GM10847 (cell line): ENCODE data around the gene SBSN.

ENCODE experiments used
- POLR2A ChIP-seq: IDR thresholded peaks from 2 replicates; pipeline ENCODE4 v1.6.1; 2011; ENCODE audit not compliant: insufficient read length; ENCODE audit errors: extremely low read depth

SBSN gene, protein sequence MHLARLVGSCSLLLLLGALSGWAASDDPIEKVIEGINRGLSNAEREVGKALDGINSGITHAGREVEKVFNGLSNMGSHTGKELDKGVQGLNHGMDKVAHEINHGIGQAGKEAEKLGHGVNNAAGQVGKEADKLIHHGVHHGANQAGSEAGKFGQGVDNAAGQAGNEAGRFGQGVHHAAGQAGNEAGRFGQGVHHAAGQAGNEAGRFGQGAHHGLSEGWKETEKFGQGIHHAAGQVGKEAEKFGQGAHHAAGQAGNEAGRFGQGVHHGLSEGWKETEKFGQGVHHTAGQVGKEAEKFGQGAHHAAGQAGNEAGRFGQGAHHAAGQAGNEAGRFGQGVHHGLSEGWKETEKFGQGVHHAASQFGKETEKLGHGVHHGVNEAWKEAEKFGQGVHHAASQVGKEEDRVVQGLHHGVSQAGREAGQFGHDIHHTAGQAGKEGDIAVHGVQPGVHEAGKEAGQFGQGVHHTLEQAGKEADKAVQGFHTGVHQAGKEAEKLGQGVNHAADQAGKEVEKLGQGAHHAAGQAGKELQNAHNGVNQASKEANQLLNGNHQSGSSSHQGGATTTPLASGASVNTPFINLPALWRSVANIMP

DNA sequence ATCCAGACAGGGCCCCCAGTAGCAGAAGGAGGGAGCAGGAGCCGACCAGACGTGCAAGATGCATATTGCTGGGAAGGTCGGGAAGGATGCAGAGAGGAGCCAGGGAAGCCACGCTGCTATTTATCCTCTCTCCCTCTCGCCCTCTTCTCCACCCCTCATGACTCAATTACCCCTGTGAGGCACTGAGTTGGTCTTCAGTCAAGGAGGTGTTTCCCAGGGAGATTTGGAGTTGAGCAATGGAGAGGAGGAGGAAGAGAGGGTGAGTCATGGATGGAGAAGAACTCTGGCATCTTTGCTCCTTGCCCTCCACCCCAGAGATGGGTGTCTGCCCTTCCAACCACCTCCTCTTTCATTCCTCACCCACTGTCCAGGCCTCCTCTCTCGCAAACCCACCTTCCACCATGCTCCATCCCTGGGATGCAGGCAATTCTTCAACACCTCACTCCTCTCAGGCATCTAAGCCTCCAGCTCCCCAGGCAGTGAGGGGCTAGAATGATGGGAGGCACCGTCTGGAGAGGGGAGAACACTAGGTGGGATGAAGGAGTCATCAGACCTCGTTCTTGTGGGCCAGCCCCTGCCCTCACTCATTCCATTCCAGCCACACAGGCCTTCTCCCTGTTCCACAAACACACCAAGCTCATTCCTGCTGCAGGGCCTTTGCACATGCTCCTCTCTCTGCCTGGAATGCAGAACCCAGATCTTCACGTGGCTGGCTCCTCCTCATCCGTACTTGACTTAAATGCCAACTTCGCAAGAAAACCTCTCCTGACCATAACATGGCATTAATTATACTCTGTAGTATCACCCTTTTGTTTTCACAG, at the start of gene SBSN:
Gene SBSN, minus strand, starts transcription at position 94 of the 821 bp plus-strand sequence. Its CDS starts 30 bp downstream, at position 64.
- TF ChIP-seq POLR2A, result no peak

DNA sequence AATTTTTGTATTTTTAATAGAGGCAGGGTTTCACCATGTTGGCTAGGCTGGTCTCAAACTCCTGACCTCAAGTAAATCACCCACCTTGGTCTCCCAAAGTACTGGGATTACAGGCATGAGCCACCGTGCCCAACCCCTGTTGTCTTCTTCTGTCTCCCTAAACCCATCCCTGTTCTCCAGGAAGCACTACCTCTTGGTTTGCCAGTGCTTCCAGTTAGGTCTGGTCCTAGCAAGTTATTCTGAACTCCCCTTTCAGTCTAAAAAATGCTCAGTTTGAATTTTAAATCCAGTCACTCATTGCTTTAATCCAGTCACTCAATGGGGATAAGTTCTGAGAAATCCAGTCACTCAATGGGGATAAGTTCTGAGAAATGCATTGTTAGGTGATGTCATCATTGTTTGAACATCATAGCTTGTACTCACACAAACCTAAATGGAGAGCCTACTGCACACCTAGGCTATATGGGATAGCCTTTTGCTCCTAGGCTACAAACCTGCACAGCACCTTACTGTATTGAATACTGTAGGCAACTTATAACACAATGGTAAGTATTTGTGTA, 43.4 kb upstream of the SBSN start:
- no peak for TF ChIP-seq POLR2A

DNA sequence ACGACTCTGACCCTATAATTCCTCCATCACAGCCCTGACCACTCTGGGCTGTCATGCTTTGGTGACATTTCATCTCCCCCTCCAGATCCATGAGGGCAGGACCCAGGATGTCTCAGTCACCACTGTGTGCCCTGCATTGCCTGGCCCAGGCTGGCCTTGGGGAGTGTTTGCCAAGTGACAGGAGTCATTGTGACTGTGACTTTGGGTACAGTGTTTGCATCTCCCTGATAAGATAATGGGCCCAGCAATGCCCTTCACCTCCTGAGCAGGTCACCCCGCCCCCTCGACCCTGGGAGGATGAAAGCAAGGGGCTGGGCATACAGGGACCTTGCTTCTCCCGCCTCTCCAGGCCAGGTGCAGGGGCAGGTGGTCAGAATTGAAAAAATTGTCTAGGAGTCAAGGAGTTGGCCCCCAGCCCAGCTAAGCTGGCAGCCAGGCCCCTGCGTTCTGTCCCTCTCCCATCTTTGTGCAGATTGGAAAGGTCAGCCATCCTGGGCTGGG, 41.2 kb upstream of the SBSN start:
- no peak for TF ChIP-seq POLR2A

DNA sequence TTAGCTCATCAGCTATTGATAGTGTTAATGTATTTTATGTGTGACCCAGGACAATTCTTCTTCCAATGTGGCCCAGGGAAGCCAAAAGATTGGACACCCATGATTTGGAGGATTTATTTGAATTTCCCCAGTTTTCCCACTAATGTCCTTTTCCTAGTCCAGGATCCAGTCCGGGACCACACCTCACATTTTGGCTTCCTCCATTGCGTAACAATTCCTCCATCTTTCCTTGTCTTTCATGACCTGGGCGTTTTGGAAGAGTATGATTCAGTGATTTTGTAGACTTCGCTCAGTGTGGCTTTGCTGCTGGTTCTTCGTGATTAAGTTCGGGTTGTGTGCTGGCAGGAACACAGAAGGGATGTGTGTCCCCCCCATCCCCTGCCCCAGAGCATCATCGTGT, 38.6 kb upstream of the SBSN start:
- TF ChIP-seq POLR2A, result no peak

DNA sequence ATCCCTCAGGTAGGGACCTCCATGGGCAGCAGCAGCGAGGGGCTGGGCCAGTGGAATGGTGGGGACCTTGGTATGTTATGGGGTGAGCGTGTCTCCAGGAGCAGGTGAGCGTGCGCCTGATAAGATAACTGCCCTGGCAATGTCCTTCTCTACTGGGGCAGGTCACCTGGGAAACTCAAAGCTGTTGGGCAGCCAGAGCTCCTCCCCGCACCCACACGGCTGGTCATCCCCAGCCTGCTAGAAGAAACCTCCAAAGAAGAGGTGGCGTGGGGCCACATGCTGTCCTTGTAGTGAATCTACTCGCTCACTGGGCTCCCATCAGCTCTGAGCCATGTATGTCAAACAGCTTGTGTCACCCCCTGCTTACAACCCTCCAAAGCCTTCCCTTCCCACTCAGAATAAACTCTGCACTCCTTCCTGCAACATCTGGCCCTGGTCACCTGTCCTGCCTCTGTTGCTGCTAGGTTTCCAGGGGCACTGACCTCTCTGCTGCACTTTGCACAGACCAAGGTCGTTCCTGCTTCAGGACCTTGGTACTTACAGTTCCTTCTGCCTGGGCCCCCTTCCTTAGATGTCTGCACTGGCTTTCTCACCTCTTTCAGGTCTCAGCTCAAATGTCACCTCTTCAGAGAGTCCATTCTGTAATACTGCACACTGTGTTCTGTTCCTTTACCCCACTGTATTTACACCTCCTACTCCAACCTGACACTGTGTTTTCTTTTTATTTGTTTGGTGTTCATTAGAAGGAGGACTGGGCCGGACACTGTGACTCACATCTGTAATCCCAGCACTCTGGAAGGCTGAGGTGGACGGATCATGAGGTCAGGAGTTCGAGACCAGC, 37.1 kb upstream of the SBSN start:
- TF ChIP-seq POLR2A, result no peak

DNA sequence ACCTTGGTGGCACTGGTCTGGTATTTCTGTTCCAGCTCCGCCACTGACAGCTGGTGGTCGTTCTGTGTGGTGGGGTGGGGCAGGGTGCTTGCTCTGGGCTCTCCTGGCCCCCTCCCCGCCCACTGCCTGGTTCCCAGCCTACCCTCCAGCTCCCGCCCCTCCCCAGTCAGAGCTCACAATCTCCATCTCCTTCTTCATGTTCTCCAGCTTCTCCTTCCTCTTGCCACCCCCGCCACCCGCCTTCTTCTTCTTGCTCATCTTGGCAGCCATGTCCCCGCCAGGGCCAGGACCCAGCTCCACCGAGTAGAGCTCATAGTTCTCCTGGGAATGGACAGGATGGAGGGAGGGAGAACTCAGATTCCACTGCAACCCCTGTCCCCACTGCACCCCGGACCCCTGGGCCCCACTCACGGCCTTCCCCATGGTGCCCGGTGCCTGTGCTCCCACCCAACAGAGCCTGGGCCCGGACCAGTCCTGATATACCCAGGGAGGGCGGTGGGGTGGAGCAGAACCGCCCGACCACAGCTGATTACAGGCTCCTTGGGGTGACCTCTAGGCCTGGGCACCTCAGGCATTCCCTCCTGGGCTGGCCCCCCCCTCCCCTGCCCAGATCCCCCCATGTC, 35.2 kb upstream of the SBSN start, which contains the start of gene ATP4A:
Gene ATP4A, minus strand, starts transcription at position 452 of the 623 bp plus-strand sequence. Its CDS starts 29 bp downstream, at position 423.
- TF ChIP-seq POLR2A, result no peak

DNA sequence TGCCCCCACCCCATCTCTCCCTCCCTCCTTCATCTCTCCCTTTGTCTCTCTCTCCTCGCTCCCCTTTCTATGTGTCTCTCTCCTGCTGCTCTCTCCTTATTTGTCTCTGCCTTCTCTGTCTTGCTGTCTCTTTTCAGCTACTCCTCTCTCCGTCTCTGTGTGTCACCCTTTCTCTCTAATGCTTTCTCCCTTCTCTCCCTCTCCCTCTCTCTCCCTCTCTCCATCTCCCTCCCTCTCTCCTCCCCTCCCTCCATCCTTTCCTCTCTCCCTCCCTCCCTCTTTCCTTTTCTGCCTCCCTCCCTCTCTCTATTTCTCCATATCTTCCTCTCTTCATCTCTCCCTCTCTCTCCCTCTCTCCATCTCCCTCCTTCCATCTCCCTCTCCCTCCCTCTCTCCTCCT, 34.7 kb upstream of the SBSN start:
- no peak for TF ChIP-seq POLR2A

DNA sequence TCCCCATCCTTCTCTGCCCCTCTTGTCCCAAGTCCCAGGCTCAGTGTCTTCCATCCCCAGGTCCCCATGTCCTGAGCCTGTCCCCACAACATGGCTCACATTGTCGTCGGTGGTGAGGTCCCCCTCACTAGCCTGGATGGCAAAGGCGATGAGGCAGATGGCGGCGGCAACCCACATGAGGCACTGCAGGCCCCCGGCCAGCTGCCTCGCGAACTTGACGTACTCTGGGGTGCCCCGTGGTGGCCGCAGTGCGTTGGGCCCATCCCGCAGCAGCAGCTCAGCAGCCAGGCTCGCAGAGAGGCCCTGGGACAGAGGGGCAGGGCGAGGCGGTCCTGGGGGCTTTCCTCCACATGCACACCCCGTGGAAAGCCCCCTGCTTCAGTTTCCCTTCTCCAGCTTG, 34.2 kb upstream of the SBSN start:
- TF ChIP-seq POLR2A, result no peak

DNA sequence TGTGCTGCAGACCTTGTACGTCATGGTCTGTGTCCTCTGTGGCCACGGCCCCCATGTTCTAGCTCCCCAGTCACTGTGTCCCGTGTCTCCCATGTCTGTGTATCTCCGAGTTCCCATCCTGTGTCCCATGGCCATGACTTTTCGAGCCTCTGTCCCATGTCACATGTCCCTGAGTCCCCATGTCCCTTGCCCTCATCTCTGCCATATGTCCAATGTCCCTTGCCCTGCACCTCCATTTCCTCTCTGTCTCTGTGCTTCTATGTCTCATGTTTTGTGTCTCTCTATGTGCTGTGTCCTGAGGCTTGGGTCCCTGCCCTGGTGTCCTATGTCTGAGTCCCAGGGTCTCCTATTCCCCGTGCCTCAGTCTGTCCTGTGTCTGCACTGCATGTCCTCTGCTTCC, 33.3 kb upstream of the SBSN start:
- TF ChIP-seq POLR2A, result no peak

DNA sequence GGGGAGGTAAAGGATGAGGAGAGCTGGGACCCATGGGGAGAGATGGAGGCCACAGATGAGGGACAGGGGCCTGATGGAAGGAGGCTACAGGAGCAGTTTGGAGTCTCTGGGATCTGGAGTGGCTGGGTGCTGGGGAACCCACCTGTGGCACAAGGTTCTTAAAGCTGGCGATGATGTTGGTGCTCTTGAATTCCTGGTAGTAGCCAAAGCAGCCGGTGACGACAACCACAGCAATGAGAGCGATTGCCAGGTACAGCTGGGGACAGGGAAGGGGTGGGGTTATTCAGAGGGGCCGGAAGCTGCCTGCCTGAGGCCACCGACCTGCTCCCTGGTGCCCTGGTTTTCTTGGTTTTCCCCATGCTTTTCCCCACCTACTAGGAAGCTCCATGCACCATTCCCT, 32.6 kb upstream of the SBSN start:
- TF ChIP-seq POLR2A, result no peak

DNA sequence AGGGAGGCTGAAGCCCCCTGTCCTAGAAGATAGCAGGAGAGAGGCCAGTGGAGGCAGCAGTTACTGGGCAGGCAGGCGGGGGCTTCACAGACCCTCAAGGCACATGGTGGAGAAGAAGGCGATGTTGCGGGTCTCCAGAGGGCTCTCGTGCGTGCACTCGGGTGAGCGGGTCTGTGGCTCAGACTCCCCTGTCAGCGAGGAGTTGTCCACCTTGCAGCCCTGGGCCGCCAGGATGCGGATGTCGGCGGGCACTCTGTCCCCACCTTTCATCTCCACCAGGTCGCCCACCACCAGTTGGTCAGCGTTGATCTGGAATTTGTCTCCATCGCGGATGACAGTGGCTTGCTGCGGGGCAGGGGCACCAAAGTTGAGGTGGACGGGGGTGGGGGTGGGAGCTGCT, 32.2 kb upstream of the SBSN start:
- no peak for TF ChIP-seq POLR2A

DNA sequence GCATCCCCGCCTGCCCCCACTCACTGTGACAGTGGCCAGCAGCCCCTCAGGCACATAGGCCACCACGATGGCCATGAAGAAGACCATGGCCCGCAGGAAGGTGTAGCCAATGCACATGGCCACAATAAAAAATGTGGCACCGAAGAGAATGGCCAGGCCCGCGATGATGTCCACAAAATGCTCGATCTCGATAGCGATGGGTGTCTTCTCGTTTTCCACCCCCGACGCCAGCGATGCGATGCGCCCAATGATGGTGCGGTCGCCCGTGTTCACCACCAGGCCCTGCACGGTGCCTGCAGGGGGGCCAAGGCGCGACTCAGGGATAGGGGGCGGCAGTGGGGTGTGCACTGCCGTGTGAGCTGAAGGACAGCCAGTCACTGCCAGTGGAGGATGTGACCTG, 31.7 kb upstream of the SBSN start:
- no peak for TF ChIP-seq POLR2A

DNA sequence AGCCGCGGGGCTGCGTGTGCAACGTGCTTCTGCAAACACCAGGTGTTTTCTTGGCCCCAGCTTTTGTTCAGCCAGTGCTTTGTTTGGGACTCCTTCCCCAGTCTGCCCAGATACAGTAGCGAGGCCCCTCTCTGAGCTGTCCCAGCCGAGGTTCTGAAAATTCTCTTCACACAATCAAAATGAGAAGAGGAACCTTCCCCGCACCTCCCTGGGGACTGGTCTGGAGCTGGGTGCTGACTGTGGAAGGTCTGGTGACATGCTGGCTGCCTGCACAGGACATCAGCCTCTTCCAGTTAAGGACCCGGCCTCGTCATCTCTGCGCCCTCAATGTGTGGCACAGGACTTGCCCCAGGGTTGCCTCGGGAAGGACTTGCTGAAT, 31.2 kb upstream of the SBSN start:
- no peak for TF ChIP-seq POLR2A
